GM19328 (cell line): ENCODE data around the gene ZC3H6.
"Not testable (repeated sequence)": the region's sequence is repeated elsewhere in the genome, so short reads cannot be mapped to it uniquely, and the experiment has no call there.

Experiments
- ATAC-seq: cut with Tn5 transposase; IDR thresholded peaks from one replicate; pipeline ENCODE4 v1.9.1; 2021; ENCODE audit warnings: mild to moderate bottlenecking, moderate library complexity; ENCODE audit not compliant: unreplicated experiment

The ZC3H6 gene

DNA sequence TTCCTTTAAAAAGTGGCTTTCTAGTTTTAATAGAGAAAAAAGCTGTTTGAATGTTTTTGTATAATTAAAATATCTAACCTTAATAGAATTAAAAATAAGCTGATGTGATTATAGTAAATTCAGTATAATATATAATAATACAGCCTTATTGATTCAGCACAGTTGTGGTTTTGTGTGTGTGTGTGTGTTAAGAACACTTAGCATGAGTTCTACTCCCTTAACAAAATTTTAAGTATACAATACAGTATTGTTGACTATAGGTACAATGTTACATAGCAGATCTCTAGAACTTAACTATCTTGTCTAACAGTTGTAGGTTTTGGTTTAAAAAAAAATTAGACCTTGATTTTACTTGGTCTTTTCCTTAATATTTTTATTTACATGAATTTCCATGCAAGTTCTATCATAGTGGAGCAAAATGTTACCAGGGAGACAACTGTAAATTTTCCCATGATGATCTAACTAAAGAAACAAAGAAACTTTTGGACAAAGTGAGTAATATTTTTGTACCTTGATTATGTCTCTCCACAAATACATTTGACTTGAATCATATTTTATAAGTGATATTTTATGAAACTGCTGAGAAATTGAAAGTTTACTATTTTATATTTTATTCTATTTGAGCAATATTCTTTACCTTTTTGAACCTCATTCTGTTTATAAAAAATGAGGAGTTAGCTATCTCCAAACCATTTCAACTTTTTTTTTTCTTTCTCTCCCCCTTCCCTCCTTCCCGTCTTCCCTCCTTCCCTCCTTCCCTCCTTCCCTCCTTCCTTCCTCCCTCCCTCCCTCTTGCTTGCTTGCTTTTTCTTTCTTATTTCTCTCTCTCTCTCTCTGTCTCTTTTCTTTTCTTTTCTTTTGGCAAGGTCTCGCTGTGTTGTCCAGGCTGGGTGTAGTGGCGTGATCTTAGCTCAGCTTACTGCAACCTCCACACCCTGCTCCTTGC lies 46.3 kb downstream of the ZC3H6 start:
- ATAC-seq = no peak

DNA sequence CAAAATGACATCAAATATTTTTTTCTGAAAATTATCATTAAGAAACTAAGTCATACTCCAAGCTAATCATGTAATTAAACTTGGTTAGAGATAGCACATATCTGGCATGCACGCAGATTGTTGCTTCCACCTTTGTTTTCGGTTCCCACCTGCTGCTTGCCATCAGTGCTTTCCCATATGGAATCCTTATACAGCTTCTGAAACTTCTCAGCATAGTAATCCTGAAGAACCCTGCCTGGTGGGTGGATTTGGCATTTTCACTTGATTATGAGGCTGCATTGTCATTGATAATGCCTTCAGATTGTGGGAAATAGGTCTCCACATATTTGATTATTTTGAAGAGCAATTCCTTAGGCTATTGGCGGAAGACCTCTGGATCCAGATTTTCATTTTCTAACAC lies 47.5 kb downstream of the ZC3H6 start:
- no peak for ATAC-seq

DNA sequence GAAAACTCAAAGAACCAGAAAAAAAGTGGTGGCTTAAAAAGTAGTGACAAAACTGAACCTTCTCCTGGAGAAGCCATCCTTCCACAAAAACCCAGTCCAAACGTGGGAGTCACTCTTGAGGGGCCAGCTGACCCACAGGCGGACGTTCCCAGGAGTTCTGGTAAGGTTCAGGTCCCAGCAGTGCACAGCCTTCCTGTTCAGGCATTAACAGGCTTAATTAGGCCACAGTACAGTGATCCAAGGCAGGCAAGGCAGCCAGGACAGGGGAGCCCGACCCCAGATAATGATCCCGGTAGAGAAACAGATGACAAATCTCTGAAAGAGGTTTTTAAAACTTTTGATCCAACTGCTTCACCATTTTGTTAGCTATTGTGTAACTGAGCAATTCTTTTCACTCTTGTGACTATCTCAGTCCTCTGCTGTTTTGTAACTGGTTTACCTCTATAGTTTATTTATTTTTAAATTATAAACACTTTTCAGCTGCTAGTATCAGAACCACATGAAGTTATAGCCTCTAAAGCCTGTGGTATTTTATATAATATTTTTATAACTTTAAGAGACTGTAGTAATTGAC lies 56.8 kb downstream of the ZC3H6 start:
- ATAC-seq = no peak

DNA sequence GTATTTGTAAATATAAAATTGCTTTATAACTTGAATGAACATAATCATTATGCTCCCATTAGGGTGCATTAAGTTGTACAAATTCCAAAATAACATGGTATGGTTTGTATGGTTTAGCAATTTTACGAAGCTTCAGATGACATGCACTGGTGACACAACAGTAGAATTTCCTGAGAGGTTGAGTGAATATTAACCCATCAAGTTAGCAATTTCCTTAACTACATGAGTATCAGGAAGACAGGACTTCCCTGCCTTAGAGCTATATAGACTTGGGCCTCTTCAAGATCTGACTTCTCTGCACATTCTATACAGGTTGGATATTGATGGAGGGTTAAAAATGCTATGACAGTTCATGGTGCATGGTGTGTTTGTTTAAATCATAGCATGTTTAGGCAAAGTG lies 60.2 kb downstream of the ZC3H6 start:
- no peak for ATAC-seq

DNA sequence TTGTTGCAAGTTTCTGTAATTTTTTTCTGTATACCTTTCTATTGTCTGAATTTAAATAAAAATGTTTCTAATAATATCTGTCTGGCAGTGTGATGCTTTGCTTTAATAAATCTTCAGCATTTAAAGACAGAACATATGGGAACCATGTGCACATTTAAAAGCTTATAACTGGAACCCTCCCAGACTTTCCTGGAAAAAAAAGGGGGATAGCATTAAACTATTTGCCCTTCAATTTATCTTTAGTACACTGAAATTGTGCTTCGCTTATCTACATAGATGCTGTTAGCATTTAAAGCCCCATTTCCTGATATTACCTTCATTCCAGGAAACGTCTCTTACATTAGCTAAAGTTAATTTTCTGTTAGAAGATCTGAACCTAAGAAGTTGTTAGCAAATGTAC lies 64.6 kb downstream of the ZC3H6 start:
- ATAC-seq = no peak

DNA sequence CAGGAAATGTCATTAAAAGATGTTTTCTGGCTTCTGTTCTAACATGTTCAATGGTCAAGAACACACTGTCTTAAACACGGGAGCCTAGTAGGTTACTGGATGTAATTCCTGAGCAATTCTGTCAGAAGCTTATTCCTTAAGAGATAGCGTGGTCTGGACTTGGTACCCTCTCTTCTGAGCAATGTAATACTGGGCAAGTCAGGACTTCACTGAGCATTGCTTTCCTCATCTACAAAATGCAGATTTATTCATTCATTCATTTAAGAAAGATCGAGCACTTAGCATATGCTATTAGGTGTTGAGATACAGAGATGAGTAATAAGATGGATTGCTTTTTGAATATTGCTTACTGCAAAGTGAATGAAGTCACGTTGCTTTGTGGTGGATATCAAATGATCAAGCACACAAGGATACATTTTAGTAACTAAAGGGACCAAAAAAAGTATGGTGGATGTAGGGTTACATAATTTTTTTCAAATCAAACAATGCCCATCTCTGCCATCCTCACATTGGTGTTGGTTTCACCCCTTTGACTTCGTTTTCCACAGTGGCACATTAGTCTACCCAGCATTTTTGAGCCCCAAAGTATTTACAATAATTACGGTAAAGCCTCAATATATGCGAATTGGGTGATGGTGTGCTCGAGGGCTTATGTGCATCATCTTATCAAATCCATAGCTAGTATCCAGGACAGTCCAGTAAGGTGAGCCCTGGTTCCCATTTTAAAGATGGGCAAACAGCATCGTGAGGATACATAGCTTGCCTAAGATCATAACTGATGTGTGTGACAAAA lies 65.3 kb downstream of the ZC3H6 start:
- ATAC-seq = no peak

DNA sequence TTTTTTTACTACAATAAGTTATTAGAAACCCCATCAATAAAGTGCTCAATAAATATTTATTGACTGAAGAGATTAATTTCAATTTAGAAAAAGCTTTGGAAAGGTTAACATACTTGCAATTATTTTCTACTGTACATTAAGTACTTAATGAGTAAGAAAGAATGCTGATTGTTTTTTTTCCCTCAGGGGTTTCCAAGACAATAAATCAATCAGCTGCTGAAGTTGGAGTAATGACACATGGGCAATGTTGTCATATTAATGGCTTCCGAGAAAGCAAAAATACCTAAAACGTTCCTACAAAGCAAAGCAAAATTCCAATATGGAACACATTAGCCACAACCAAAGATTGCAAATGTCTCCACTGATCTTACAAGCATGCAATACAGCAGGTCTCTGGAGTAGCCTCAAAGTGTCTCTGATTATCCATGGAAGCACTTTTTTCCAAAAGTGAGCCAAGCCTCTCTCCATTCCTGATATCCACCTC lies 66.7 kb downstream of the ZC3H6 start:
- no peak for ATAC-seq

DNA sequence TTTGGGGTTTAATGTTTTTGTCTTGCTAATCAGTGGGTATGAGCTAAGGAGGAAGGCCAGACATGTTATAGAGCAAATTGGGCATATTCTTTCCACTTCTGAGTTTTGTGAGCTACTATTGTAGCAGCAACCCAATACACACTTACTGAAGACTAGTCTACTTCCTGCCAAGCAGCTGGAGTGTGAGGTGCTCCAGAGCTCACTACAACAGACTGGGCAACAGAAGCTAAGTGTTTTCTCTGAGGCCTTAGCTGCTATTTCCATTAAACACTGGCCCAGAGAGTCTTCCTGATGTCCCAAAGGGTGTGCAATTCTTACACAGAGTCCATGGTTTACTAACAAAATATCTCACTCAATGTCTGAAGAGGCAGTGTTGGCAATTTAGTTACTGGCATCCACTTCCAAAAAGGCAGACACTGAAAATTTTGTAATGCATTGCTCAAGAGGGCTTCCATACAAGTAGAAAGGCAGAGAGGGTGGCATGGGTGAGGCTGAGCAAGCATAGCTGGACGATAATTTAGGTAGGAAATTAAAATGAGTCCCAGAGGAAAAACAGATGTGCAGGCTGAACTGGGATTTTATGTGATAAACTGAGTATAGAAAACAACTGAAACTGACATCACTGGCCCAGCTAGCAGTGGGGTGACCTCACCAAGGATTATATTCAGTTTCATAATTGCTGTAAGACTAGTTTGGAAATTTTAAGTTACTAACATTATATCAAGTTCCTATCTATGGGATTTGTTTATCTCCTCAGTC lies 68.6 kb downstream of the ZC3H6 start:
- no peak for ATAC-seq

DNA sequence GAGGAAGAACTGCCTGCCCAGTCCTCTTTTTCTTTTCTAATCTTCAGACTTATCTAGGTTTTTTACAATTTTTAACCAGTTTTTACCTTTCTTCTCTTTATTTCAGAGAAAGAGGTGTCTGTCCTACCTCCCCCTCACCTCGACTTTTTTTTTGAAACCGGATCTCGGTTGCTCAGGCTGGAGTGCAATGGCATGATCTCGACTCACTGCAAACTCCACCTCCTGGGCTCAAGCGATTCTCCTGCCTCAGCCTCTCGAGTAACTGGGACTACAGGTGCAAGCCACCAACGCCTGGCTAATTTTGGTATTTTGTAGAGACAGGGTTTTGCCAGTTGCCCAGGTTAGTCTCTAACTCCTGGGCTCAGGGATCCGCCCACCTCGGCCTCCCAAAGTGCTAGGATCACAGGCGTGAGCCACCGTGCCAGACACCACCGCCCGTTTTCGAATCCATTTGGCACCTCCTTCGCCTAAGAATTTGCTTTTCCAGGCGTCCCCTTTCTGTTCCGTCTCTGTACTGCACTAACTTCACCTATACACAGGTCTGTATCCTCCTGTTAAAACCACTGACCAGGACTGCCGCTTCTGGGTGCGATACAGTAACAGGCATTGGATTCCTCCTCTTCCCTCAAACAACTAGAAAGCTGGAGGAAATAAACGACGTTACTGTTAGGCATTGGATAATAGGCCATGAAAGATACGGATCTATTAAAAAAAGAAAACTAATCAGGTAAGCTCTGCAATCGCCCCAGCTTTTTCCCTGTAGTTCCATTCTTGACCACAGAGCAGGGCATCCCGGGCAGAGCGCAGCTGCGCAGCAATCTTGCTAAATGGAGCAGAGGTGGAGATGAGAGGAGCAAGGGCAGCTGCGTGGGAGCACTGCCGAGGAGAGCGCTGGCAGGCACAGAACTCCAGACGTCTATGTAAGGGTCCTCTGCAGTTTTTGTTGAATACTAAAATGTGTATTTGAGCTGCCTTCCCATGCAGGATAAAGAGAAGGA lies 69.9 kb downstream of the ZC3H6 start:
- no peak for ATAC-seq

DNA sequence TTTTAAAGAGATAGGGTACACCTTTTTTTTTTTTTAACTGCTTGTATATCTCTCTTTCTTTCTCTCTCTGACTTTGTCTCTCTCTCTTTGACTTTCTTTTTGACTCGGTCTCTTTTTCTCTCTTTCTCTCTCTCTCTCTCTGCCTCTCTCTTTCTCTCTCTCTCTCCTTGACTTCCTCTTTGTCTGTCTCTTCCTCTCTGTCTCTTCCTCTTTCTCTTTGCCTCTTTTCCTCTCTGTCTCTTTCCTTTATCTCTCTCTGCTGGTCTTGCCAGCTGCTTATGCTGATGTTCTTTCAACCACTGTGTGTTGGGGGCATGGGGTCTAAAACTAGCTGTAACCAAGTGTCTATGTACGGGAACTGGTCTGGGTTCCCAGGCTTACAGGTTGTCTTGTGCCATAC lies 76.9 kb downstream of the ZC3H6 start:
- ATAC-seq = not testable (repeated sequence)

DNA sequence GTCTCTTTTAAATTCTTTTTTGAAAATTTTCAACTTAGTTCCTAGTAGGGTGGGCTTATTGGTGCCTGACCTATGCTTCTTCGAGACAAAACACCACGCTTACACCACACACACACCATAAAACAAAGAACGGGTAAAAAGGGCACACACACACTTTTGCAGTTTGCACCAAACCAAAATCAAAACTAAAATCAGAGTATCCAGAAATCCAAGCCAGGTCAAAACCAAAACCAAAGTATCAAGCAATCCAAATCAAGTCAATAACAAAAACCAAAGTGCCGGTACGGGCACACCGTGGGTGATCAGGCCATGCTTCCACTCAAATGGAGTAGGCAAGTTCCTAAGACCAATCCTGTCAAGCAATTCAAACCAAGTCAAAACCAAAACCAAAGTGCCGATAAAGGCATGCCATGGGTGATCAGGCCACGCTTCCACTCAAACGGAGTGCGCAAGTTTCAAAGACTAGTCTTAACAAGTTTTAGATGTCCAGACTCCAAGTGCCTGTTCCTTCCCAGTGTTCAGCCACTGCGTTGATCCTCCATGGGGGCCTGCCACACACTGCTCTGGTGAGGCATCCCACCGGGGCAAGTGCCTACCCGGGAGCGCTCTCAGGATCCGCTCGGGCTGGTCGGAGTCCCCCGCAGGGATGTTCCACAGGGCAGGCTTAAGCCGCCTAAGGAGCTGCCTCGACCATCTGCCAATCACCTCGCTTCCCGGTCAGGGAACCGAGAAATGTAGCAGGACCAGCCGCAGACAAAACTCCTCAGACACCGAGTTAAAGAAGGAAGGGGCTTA lies 77.6 kb downstream of the ZC3H6 start:
- not testable (repeated sequence) for ATAC-seq

DNA sequence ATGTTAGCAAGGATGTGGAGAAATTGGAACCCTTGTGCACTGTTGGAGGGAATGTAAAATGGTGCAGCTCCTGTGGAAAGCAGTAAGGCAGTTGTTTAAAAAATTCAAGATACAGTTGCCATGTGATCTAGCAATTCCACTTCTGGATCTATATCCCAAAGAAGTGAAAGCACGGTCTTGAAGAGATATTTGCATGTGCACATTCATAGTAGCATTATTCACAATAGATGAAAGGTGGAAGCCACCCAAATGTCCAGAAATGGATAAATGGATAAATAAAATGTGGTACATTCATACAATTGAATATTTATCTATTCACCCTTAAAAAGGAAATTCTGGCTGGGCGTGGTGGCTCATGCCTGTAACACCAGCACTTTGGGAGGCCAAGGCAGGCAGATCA lies 78.9 kb downstream of the ZC3H6 start:
- ATAC-seq = not testable (repeated sequence)

DNA sequence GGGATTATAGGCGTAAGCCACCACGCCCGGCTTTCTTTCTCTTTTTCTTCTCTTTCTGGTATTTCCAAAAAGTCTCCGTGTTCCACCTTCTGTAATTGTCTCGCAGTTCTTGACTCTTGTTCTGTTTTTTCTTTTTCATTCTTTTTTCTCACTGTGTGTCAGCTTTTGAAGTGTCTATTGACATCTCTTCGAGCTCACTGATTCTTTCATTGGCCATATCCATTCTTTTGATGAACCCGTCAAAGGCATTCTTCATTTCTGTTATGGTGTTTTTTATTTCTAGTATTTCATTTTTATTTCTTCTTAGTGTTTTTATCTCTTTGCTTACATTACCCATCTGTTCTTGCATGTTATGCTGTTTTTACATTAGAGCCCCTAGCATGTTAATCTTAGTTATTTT lies 84.7 kb downstream of the ZC3H6 start:
- not testable (repeated sequence) for ATAC-seq
